Pancreas (tissue), 10 donors: ENCODE measurements around the gene SECISBP2. TPM values are rescaled to one million over a fixed set of nuclear protein-coding genes. Genes with fewer than 3 reads are reported as not detected.
"Not testable (repeated sequence)": the region's sequence is repeated elsewhere in the genome, so short reads cannot be mapped to it uniquely, and the experiment has no call there.

Source experiments
- ATAC-seq, 4 donors: fragments of 200-7000 bp; cut with Tn5 transposase; one replicate each; pipeline versions ENCODE4 v1.8.0 to v1.9.1; 2020; ENCODE audit warnings: mild to moderate bottlenecking in 4 of 4, moderate library complexity in 4 of 4
- DNase-seq, 6 donors: peaks; one replicate each; pipeline ENCODE4 v3.0.0-alpha.2; 2020
- FAIRE-seq: peaks from 2 replicates; lab custom pipeline; 2012; peaks lifted over from hg19 to GRCh38; lab: Jason Lieb, UNC
- H3K27ac ChIP-seq, 4 donors: fragments of 200-600 bp; sonication (generic); 1 replicate in 3 of 4; 2 replicates in 1 of 4; pipeline versions ENCODE4 v1.5.0 to v1.8.0; 2020
- H3K27me3 ChIP-seq, 4 donors: fragments of 200-600 bp; one replicate each; pipeline ENCODE4 v1.8.0; 2021
- H3K36me3 ChIP-seq, 3 donors: fragments of 200-600 bp; sonication (generic) in 1 of 3; one replicate each; pipeline versions ENCODE4 v1.5.0 to v1.8.0; 2020 to 2021
- H3K4me1 ChIP-seq, 3 donors: fragments of 200-600 bp; one replicate each; pipeline ENCODE4 v1.8.0; 2021
- H3K4me3 ChIP-seq, 4 donors: fragments of 200-600 bp; sonication (generic) in 2 of 4; one replicate each; pipeline versions ENCODE4 v1.5.0 to v1.8.0; 2020 to 2021
- H3K9me3 ChIP-seq, 4 donors: fragments of 200-600 bp; one replicate each; pipeline ENCODE4 v1.8.0; 2021
- CTCF ChIP-seq, 4 donors: fragments of 200-600 bp; sonication (generic) in 3 of 4; IDR thresholded peaks; one replicate each; pipeline versions ENCODE4 v1.5.0 to v1.8.0; 2021; ENCODE audit warnings: antibody characterized with exemption in 4 of 4
- WGBS, 2 donors: extraction: QIAGEN DNeasy Blood & Tissue Kit; methylation state at CpG; one replicate each; pipeline ENCODE4 v1.1.7; 2013; 5-methylcytosine and 5-hydroxymethylcytosine counted together
- intact Hi-C, 3 donors: fragments of 100-400 bp; cut with DNase I; formaldehyde crosslinking; loops; one replicate each; pipeline versions ENCODE4 v1.11.1 to v1.14.2; 2022
- polyA plus RNA-seq, 2 donors: library from polyadenylated mRNA; stranded (reverse); fragments of 200-250 nt; gene quantifications; one replicate each; pipeline ENCODE4 v1.2.3, GENCODE V29; 2013
- total RNA-seq, 6 donors: library from RNA; stranded (reverse); fragmentation: NEBNext Ultra II Directional in 4 of 6; extraction: Animal tissue kit (Norgen Biotek cat#: 25700) in 4 of 6; gene quantifications; one replicate each; pipeline versions ENCODE4 v1.2.1 to v1.2.4, GENCODE V29; 2021 to 2023
- donor health status: healthy with polysubstance abuse.
- donor health status: DM: no; HTN: no; CAD: no; lungs with moderate emphysema.
- donor health status: DM: no; HTN: no; CAD: no.
- donor health status: control.
- donor health status: control.
- donor health status: Bipolar disorder and iron deficiency.
- donor health status: DM: yes; HTN: yes; CAD: no.
- donor health status: DM: no; HTN: no; CAD: no.
- donor health status: DM: no; HTN: no; CAD: no.
- donor health status: DM: yes; HTN: yes; CAD: no.

Gene SECISBP2
- total and polyA plus RNA-seq, 8 donors = 23.4 to 41.1 (median 29.6) TPM

DNA sequence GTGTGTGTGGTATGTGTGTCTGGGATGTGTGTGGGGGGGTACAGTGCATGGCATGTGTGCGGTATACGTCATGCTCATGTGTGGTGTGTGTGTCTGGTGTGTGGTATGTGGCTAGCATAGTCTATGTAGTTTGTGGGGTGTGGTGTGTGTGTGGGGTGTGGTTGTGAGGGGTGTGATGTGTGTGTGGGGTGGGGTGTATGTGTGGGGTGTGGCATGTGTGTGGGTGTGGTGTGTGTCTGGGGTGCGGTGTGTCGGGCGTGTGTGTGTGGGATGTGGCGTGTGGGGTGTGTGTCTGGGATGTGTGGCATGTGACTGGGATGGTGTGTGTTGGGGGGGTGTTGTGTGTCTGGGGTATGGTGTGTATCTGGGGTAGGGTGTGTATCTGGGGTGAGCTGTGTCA lies 52.3 kb downstream of the SECISBP2 start:
- no peaks in the 10 kb centered on the region for H3K27me3 ChIP-seq
- FAIRE-seq (no peak), DNase-seq (peak in 1 of 6 donors; percentile 44), ATAC-seq (no peak)
- no peaks in the 10 kb centered on the region for H3K36me3 ChIP-seq
- no peak overlapping the region for H3K27ac ChIP-seq
- no peak for TF ChIP-seq CTCF (IDR thresholded peaks at IDR 0.05)
- no peak overlapping the region for H3K4me3 ChIP-seq
- WGBS, 2 donors = 95 to 96% methylated on average over 6 of the region's 6 CpGs
- intact Hi-C loops = no loop called here
- no peaks in the 10 kb centered on the region for H3K9me3 ChIP-seq
- H3K4me1 ChIP-seq = no peaks in the 10 kb centered on the region

- H3K4me1 ChIP-seq, ATAC-seq, H3K36me3 ChIP-seq, H3K4me3 ChIP-seq, H3K27ac ChIP-seq, intact Hi-C loops, FAIRE-seq, H3K9me3 ChIP-seq, H3K27me3 ChIP-seq: not testable (repeated sequence)
- peak in 2 of 6 donors; percentile 16 to 24 for DNase-seq
- 88 to 93% methylated on average over 5 of the region's 5 CpGs for WGBS, 2 donors
Observed at GRCh38 chr9:89371791-89372190, 53.5 kb downstream of the SECISBP2 start.

DNA sequence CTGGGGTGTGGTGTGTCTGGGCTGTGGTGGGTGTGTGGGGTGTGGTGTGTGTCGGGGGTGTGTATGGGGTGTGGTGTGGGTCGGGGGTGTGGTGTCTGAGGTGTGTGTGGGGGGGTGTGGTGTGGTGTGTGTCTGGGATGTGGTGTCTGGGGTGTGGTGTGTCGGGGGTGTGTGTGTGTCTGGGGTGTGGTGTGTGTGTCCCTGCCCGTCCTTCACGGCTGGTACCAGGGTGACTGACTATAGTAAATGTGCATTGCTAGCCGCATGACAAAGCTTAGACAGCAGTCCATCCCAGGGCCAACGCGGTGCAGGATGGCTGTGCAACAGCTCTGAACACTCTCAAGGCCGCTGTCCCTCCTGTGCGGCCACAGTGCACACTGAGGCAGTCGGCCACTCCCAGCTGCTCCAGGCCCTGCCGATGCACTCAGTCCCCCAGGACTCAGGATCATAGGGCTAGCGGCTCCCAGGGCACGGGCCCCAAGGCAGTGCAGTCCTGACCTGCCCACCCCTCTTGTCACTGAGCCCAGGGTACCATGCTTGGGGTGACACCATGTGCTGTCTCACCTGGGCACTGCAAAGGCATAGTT lies 54.0 kb downstream of the SECISBP2 start:
- H3K9me3 ChIP-seq = no peaks in the 10 kb centered on the region
- no peaks in the 10 kb centered on the region for H3K36me3 ChIP-seq
- no peak for TF ChIP-seq CTCF (IDR thresholded peaks at IDR 0.05)
- no peaks in the 10 kb centered on the region for H3K27me3 ChIP-seq
- ATAC-seq (peak in 1 of 4 donors; percentile 3), DNase-seq (peak in 1 of 6 donors; percentile 63), FAIRE-seq (no peak)
- no peaks in the 10 kb centered on the region for H3K4me1 ChIP-seq
- intact Hi-C loops = no loop called here
- H3K27ac ChIP-seq = no peak overlapping the region
- H3K4me3 ChIP-seq = no peak overlapping the region
- 80 to 83% methylated on average over 14 of the region's 14 CpGs for WGBS, 2 donors

GRCh38 chr9:89372979-89373378 lies 54.7 kb downstream of the SECISBP2 start:
- Histone ChIP-seq H3K27me3 (no peaks in the 10 kb centered on the region), H3K27ac (no peak overlapping the region), H3K4me3 (no peak overlapping the region), H3K4me1 (no peaks in the 10 kb centered on the region), H3K9me3 (no peaks in the 10 kb centered on the region), H3K36me3 (no peaks in the 10 kb centered on the region)
- intact Hi-C loops = no loop called here
- DNase-seq (peak in 1 of 6 donors; percentile 58), ATAC-seq (no peak), FAIRE-seq (no peak)
- TF ChIP-seq CTCF (IDR thresholded peaks at IDR 0.05) = no peak
- 95% methylated on average over 8 of the region's 8 CpGs for WGBS, 2 donors

- Histone ChIP-seq H3K27me3 (no peaks in the 10 kb centered on the region), H3K4me1 (no peaks in the 10 kb centered on the region), H3K4me3 (no peak overlapping the region), H3K9me3 (no peaks in the 10 kb centered on the region), H3K36me3 (no peaks in the 10 kb centered on the region), H3K27ac (no peak overlapping the region)
- DNase-seq = no peak
- no peak for ATAC-seq
- intact Hi-C loops = no loop called here
- WGBS, 2 donors = 86 to 91% methylated on average over 4 of the region's 4 CpGs
- FAIRE-seq = no peak
- no peak for TF ChIP-seq CTCF (IDR thresholded peaks at IDR 0.05)
Observed at GRCh38 chr9:89374176-89374575, 55.9 kb downstream of the SECISBP2 start.
